DMS79 treated with DMSO at 0.1 percent for 48 hours (cell line): ENCODE results near the gene UBE3D.
"Not testable (repeated sequence)": the region's sequence is repeated elsewhere in the genome, so short reads cannot be mapped to it uniquely, and the experiment has no call there.

Experiments
- DNase-seq: peaks from one replicate; lab custom pipeline; 2025; lab: John Stamatoyannopoulos, UW

UBE3D gene

DNA sequence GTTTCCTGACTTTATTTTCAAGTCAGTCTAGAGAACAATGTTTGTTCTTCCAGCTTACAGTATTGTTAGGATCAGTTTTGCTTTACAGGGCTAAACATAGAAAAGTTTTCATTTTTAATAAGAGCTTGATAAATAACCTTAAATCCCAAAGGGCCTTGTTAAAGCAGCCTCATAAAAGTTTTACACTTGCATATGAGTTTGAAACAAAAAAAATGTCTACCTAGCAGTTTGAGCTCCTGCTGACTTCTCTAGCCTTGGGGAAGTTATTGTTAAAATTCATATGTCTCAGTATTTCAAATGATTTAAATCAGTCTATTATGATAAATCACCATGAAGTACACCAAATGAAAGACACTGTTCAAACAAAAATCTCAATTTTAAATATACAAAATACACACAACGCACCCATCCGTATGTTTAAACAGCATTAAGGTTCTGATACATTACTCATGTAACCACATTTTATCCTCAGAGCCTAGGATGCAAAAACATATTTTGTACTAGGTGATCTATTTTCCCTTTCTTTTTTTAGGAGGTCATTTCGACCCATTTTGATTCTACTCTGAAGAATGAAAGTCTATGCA lies 87.2 kb downstream of the UBE3D start:
- DNase-seq, result no peak

DNA sequence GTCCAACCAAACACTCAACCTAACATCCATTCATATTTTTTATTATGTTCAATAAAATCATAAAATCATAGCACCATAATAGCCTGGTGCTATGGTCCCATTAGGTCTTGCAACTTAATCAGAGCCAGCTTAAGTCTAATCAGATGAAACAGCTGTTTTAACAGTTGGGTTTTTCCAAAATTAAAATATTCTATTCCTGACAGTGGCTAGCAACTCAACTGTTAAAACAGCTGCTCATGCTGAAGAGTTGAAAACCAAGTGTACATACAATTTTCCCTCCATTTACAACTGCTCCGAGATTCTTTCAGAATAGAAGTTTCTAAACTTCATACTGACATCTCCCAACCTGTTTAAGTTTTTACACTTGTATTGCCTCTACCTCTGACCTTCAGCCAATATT lies 89.5 kb downstream of the UBE3D start:
- no peak for DNase-seq

DNA sequence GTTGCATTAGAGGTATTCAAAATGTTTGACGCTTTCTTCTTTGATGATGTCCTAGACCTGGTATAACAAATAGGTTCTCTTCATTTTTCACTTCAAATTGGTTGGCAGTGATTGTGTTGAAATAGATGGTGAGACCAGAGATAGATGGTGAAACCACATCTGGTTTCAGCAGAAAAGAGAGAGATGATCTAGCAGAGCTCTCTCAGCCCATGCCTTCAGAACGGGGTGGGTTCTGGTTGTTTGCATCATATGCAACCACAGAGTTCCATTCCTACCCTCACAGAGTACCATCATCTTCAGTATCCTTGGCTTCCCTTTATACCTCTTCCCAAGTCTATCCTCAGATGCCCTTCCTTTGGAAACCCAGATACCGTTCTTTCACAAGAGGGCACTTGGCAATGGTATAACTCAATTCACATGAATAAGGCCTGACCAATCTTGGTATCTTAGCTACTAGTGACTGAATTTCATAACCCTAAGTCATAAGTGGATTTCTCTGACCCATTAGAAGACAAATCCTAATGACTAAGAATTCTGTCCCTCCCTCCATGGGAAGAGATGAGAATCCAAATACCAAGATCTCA lies 93.7 kb downstream of the UBE3D start:
- DNase-seq, result no peak

DNA sequence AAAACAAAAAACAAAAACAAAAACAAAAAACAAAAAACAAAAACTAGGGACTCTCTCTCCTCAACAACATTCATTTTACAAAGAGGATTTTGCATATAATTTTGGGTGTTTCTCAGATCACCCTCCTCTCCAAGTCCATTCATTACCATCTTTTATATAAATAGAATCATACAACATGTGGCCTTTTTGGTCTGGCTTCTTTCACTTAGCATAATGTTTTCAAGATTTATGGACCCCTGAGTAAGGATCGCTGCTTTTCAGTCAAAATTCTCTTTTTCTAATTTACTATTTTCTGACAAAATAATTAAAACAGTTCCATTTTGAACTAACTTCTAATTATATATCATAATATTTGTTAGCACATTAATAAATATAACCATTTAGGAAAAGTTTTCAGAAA lies 94.8 kb downstream of the UBE3D start:
- no peak for DNase-seq

DNA sequence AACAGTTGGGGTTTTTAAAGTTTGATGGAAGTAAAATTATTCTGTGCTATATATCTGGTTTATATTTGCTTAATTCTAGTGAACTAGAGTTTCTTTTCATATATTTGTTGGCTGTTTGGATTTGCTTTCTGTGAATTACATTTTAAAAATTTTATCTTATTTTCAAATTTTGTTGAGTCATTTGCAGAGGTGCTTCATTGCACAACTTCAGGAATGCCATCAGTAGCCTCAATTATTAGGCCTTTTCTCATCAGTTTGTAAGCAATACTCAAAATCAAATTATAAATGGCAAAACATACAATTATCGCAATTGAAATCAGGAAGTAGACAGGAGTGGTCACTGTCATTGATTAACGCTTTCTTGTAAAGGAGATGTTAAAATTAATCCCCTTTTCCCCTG lies 96.9 kb downstream of the UBE3D start:
- DNase-seq, result no peak

DNA sequence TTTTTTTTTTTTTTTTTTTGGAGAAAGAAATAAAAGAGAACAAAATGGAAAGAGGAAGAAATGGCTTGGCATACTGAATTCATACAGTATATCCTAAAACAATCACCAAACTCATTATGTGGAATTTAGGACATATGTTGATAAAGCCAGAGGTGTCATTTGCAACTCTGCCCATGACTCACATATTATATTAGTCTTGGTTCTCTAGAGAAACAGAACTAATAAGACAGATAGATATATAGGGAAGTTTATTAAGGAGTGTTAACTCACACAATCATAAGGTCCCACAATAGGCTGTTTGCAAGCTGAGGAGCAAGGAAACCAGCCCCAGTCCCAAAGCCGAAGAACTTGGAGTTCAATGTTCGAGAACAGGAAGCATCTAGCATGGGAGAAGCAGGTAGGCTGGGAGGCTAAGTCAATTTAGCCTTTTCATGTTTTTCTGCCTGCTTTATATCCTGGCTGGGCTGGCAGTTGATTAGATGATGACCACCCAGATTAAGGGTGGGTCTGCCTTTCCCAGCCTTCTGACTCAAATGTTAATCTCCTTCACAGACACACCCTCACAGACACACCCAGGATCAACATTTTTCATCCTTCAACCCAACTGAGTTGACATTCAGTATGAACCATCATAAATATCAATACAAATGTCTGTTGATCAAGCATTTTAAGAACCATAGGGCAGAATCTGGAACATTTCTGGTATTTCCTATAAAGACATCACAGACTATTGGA lies 102.3 kb downstream of the UBE3D start:
- DNase-seq, result no peak

DNA sequence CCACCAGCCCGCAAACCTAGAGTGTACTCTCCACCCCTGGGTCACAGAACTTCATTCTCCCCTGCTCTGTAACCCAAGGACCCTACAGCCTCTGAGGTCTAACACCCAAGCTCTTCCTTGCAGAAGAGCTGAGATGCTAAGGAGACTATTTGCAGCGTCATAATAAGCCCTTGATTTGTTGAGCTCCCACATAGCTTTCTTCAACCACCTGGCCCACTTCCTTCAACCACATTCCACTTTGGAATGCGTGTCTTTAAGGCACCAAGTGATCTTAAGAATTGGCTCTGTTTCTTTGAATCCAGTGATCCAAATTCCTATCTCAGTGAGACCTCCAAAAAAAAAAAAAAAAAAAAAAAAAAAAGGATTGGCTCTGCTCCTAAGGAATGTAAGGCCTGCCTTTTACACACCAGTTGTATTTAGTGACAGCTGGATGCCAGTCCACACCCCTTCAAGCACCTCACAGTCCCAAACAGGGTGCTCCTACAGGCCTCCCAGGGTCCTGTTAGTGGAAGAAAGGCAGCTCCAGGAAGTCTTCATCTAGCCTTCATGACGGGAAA lies 106.2 kb downstream of the UBE3D start:
- no peak for DNase-seq

DNA sequence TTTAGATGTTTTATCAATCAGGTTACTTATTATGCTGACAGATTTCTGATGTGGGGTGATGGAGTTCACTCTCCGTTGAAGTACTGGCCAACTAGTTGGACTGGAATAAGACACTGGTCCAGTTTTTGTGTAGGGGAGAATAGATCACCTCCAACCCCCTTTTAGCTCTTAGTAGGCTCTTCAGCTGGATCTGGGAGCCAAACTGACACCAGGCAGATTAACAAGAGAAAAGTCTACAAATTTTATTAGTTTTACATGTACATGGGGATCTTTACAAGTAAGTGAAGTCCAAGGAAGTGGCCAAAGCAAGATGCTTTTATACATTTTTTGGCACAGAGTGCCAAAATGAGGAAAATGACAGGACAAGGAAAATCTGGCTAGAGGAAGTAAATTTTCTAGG lies 107.1 kb downstream of the UBE3D start:
- no peak for DNase-seq

DNA sequence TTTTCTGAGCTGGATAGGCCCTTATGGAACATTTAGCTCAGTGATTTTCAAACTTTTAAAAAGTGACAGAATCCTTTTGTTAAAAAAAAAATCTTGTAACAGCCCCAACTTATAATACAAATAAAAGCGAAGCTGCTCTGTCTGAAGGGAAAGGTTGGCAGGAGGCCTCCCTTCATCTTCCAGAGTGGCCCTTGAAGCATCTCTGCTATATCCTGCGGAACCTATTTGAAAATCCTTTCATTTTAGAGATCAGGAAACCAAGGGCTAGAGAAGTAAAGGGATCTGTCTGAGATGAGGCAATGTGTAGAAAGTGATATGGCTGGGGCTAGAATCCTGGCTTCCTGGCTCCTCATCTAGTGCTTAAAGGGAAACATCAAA lies 107.8 kb downstream of the UBE3D start:
- DNase-seq, result no peak

DNA sequence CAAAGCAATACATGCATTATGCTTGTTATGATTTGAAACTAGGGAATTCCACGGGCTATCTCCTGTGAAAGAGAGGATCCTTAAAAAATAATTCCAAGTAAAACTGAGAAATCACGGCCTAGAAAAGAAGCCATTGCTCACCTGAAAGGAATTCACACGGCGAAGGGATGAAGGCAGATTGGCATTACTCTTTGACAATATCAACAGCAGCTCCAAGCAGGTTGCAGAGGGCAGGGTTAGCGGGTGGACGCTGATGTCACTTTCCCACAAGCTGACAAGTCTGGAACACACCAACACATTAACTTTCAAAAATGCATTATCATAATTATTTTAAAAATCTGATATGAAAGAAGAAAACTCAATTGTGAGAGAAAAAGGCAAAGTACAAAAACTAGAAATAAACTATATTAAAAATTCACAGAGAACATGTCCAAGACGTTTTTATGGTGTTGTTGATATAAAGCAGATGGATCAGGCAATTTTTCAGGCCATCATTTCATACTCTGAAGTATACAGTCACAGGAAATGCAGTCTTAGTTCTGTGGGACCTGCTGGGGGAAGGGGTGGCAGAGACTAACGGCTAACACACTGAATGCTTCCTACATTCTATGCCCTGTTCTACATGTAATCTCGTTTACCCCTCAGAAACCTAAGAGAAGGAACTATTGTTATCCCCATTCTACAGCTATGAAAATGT lies 108.3 kb downstream of the UBE3D start:
- no peak for DNase-seq

DNA sequence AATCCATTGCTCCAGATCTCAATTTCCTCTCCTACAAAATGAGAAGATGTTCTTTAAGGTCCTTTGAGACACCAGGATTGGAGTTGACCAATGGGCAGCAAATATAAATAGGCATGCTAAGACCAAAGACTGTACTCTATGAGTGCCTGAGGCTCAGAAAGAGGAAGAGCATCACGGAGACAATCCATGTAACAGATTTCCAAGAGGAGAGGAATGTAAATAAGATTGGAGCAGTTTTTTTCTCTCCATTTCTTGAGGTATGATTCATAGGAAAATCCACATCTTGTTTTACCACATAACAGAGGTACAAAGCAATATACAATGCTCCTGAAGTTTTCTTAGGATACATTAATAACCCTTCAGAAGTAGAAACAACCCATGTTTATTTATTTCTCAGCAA lies 109.8 kb downstream of the UBE3D start:
- DNase-seq, result no peak

DNA sequence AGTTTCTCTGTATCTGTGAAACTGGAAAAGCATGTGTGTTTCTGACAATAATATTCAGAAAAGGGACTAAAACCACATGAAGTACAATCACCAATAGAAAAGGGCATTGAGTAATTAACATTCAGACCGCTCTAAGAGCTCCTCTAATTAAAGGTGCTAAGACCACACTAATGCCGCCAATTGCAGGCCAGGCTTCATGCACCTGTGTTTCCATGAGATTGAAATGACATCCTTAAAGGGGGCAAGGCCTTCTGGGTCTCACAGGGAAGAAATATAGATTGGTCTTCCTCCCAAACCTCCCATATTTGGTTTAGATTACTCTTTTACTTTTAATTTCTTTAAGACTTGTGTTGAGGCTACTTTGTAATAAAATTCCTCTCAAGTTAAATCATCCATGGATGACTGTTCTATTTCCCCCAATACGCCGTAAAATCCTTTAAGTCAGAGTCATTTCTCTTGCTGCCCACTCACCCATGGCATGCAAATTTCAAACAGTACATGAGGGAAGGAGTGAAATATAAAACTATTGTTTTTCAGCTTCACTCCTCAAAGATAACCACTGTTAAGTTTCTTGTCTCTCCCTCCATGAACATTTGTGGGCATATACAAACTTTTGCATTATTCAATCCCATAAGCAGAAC lies 110.6 kb downstream of the UBE3D start:
- DNase-seq, result no peak

DNA sequence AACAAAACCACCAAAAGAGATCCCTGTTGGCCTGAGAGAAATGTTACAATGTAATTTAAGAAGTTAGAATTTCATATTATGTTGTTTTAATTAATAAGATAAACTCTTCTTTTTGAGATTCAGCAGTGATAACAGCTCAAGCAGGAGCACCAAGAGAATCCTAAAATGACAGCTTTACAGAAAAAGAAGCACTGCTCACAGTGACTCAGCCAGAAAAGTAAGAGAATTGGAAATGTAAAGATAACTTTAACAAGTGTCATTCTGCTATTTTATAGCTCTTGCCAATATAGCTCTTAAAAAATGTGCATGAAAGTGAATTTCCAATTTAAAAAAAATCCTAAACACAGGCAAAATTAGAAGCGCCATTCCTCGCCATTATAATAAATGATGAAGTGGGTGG lies 111.3 kb downstream of the UBE3D start:
- DNase-seq, result no peak

DNA sequence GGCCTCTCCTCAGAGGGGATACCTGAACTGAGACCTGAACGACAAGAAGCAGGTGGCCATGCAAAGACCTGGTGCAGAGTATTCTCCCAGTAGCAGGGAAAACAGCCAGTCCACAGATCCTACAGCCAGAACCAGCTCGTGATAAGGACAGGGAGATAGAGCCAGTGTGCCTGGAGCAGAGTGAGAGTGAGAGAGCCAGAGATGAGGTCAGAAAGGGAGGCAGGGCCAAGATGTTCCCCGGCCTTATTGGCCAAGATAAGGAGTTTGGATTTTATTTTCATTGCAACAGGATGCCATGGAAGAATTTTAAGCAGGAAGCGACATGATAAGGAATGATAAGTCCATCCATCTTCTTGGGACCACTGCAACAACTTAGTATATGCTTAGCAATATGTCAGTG lies 111.8 kb downstream of the UBE3D start:
- DNase-seq, result no peak

DNA sequence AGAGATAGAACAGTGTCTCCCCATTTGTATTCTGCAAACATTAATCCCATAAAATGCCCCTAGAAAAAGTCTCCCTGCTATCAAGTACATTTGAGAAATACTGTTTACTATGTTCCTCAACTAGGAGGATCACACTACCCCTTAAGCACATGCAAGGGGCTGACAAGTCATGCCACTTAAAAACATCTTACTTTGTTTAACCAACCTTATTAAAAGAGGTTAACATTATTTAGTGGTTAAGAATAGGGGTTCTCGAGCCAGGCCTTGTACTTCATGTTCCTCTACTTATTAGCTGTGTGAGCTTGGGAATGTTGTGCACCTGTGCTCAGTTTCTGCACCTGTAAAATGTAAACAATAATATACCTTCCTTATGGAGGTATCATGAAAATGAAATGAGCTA lies 113.7 kb downstream of the UBE3D start:
- no peak for DNase-seq

DNA sequence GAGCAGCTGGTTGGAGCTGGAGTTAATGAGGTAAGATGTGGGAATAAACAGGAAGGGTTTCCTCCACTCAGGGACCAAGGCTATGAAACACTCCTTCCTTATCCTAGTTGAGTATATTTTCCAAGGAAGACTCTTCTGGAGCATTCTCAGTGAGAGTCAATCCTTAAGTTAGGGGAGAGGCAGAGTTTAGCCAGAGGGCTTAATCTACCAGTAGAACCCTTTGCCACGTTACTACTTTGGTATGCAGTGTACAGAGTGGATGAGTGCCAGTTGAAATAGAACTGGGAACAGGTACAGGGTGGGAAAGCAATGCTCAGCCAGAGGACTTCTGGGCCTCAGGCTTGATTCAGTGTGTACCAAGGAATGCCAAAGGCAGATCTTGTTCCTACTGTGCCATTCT lies 114.3 kb downstream of the UBE3D start:
- DNase-seq, result no peak

DNA sequence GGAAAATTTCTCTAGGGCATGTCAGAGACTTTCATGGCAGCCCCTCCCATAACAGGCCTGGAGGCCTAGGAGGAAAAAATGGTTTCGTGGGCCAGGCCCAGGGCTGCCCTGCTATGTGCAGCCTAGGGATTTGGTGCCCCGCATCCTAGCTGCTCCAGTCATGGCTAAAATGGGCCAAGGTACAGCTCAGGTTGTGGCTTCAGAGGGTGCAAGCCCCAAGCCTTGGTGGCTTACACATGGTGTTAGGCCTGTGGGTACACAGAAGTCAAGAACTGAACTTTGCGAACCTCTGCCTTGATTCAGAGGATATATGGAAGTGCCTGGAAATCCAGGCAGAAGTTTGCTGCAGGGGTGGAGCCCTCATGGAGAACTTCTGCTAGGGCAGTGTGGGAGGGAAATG lies 134.7 kb downstream of the UBE3D start:
- DNase-seq, result not testable (repeated sequence)

DNA sequence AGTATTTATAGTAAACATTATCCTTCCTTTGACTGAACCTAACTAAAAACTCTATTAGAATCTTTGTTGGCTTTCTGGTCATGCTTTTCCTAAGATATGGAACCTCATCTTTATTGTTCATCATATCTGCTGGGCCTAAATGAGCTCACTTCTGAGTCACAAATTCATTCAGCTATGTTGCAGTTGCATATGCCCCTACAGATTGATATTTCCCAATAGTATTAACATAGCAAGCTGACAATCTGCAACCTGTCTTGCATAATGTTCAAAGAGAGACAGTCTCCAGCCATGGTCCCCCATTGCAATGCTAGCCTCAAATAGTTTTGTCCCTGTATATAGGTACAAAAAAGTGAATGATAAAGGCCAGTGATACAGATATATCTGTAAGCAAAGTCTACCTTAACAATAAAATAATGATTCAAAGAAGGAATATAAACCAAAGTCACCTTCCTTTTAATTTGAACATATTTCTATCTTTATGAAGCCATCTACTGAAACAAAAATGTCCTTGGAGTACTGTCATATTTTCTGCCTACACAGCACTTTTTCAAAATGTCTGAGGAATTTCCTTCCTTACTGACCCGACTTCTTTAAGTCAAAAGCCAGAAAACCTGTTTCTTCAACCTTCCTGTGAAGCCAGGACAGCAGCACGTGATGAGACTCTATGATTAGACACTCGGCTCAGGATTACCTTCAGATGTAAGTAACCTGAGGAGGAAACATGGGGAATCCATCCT lies 140.7 kb downstream of the UBE3D start:
- no peak for DNase-seq

DNA sequence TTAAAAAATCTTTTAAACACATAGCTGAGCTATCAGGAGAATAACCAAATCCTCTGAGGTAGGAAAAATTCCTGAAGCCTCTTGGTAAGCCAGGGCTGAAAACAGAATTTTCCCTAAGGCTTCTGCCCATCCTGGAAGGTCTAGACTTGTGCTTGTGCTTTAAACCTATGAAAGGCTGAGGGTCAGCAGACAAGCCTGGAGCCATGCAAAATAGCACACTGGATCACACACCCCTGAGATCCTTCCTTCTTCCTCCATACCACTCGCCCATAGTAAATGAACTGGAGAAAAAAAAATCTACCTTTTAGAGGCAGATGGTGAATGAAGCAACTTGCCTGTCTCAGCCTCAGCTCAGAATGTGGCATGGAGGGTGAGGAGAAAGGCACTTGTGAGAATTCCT lies 144.4 kb downstream of the UBE3D start:
- DNase-seq, result no peak

DNA sequence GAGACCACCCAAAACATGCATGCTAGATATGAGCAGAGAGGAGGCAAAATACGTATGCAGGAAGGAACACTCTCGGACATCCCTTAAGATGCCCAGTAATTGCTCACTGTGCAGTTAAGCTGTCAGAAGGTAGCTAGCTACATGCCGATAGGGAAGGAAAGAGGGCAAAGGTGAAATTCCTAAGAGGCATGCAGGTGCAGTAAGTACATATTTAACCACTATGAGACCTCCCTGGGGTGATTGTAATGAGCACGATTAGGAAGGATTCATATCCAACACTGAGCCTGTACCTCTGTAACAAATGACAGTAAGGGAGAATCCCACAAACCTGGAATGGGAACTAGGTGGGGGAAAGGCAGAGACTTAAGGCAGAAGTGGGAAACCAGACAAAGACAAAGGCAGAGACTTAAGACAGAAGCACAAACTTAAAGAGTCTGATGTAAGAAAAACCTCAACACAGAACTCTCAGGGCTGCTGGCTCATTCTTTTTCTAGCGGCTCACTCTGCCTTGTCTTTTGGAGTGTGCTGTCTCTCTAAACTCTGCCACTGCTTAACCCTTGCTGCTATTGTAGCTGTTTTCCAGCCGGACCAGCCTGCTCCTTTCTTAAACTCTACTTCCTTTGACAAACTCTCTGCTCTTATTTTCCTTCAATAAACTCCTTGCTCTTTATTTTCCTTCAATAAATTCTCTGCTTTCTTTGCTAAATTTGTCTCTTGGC lies 148.1 kb downstream of the UBE3D start:
- DNase-seq, result no peak

DNA sequence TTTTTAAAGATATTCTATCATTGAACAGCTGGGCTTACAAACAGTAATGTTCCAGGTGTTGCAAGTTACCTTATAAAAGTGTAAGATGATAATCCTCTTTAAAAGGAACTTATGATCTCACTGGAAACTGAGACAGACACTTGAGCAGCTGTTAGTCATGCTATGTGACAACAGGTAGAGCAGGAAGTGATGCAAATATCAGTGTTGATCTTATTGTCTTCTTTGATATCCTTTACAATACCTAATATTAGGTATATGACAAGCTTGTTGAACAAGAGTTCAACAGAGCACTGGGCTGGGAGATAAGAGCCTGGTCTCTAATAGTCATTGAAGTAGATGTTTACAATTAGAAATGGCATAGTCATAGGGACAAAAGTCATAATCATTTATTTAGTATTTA lies 150.0 kb downstream of the UBE3D start:
- no peak for DNase-seq
